ENCODE data around the gene MLF2.
A peak's percentile ranks its signal among the peaks of the same experiment; 100 is the strongest.

The MLF2 gene

DNA sequence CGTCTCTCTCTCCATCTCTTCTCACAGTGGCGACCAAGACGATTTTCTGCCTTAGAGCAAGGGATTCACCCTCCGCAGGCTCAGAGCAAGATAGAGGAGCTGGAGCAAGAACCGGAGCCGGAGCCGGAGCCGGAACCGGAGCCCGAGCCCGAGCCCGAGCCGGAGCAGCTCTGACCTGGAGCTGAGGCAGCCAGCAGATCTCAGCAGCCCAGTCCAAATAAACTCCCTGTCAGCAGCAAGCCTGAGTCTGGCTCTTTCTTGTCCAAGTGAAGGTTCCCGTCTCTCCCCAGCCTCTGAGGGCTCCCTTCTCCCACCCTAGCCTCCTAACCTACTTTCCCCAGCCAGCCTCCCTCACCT, 25.3 kb upstream of the MLF2 start:
- no peak for DNase-seq (ENCODE audit: low spot score)

- DNase-seq (ENCODE audit: low spot score), result no peak
Observed at GRCh38 chr12:6777386-6777785, 24.4 kb upstream of the MLF2 start.

GRCh38 chr12:6775185-6776174, 22.5 kb upstream of the MLF2 start:
- no peak for DNase-seq (ENCODE audit: low spot score)

GRCh38 chr12:6774499-6775062, 21.6 kb upstream of the MLF2 start:
- no peak for DNase-seq (ENCODE audit: low spot score)

DNA sequence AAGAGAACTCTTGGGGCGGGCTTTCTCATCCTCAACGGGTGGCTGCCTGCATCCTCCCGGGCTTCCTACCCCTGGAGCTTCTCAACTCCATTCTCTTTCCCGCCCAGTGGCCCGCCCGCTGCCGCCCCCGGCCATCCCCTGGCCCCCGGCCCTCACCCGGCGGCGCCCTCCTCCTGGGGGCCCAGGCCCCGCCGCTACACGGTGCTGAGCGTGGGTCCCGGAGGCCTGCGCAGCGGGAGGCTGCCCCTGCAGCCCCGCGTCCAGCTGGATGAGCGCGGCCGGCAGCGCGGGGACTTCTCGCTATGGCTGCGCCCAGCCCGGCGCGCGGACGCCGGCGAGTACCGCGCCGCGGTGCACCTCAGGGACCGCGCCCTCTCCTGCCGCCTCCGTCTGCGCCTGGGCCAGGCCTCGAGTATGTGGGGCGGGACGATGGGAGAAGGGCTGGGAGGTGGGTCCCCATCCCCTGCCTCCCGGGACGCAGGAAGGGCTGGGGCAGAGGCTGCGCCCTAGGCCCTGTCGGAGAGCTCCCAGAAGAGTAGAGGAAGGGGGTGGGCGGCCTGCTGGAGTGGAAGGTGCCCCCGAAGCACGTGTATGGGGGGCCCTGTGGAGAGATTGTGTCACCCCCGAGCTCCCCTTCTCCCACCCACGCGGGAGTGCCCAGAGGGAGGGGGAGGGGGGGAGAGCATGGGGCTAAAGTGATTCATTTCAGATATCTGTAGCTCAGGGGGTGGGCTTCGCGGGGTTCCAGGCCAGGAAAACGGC, 20.8 kb upstream of the MLF2 start:
- no peak for DNase-seq (ENCODE audit: low spot score)

- DNase-seq (ENCODE audit: low spot score), result no peak
Observed at GRCh38 chr12:6772726-6773589, 20.0 kb upstream of the MLF2 start.

DNA sequence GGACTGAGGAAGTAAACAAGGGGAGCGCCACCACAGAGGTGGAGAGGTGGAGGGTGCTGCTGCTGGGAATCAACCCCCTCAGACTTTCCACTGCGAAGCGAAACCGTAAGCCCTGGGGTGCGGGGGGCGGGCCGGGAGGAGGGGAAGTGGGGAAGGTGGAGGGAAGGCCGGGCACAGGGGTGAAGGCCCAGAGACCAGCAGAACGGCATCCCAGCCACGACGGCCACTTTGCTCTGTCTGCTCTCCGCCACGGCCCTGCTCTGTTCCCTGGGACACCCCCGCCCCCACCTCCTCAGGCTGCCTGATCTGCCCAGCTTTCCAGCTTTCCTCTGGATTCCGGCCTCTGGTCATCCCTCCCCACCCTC, 19.4 kb upstream of the MLF2 start, which contains the start of gene LAG3:
Gene LAG3, plus strand, starts transcription at position 190 of the 365 bp plus-strand sequence. CDS start 333 bp downstream, outside the sequence.
- DNase-seq (ENCODE audit: low spot score), result no peak

DNA sequence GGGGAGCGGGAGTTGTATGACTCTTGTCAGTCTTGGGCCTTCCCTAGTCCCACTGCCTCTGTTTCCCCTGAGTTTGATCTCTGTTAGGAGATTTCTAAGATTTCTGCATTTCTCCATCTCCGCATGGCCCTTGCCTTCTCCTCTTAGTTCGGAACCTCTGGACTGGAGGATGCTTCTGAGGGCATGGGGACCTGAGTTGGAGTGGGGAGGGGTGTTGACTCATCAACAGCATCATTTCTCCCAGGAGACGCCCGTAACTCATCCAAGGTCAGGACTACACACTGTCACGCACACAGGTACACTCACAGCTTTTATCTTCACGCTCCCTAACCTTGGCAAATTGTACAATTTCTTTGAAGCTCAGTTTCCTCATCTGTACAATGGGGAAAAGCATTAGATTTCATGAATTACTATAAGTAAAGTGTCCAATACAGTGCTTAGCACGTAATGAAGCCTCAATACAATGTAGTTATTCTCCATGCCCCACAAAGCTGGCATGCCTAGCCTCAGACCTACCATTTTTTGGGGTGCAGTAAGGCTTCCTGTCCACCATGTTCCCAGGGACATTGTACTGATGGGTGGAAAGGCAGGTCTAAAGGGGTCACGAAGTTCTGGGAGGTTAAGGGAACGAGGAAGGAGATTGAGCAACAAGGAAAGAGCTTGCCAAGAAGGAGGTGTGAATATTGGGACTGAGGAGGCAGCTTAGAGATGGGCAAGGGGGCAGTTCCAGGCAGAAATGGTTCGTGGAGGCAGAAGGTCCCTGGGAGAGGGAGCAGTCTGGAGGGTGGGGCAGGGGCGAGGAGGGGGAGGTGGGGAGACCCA, 18.8 kb upstream of the MLF2 start:
- DNase-seq (ENCODE audit: low spot score), result no peak

DNA sequence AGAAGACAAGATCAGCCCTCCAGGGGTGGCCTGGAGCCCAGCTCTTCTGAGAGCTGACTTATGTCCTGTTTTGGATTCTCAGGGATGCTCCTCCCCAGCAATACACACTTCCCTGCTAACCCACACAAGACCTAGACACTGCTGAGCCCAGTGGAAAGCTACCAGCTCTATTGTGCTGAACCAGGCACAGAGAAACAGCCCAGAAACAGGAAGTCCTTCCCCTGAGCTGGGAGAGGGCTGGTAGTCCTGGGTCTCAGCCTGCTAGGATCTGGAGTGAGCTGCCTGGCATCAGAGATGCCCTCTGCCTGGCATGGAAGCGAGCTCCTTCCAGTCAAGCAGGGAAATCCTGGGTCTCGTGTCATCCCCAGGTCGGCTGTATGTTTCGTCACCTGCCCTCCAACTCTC, 18.2 kb upstream of the MLF2 start:
- DNase-seq (ENCODE audit: low spot score), result no peak

DNA sequence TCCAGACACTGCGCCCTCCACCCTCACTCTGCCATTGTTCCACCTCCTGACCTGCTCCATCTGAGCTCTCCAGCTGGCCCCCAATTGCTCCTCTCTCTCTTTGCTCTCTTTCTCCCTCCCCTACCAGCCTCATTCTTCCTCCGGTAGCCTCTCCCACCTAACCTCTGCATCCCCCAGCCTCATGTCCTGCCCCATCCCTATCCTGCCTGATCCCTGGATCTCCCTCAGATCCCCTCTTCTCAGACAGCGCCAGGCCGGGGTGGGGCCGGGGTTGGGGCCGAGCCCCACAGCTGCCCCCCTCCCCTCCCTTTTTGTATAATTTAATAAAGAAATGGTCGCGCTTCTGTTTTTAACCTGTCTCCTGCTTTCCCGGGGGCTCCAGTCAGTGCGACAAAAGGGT, 17.7 kb upstream of the MLF2 start:
- DNase-seq (ENCODE audit: low spot score), result no peak

DNA sequence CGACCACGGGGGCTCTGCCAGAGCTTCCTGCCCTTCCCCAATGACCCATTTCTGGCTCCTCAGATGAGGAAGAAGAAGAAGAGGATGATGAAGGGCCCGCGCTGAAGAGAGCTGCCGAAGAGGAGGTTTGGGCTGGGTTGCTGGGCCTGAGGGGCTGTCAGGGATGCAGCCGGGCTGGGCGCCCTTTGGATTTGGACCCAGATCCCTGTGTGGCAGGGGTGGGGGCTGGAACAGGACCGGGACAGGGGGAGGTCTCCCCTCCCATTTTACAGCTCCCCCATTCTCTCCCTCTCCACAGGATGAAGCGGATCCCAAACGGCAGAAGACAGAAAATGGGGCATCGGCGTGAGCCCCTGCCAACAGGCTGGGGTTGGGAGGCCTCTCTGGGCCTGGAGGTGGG, 17.2 kb upstream of the MLF2 start:
- DNase-seq (ENCODE audit: low spot score), result no peak

DNA sequence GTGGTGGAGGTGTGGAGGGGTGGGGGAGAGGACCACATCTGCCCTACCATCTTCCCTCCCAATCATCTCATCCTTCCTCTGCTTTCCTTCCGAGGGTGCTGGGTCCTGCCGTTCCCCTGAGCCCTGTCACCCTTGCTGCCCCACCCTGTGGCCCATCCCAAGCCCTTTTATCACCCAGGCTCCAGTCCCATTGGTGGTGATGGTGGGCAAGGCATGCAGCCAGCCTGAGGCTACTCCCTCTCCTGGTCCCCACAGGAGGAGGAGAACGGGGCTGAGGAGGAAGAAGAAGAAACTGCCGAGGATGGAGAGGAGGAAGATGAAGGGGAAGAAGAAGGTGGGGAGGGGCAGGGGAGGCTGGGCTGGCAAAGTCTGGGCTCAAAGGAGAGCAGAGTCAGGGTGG, 16.7 kb upstream of the MLF2 start:
- no peak for DNase-seq (ENCODE audit: low spot score)

GRCh38 chr12:6768990-6769389, 16.0 kb upstream of the MLF2 start:
- no peak for DNase-seq (ENCODE audit: low spot score)

GRCh38 chr12:6768437-6768914, 15.5 kb upstream of the MLF2 start:
- DNase-seq (ENCODE audit: low spot score), result no peak

DNA sequence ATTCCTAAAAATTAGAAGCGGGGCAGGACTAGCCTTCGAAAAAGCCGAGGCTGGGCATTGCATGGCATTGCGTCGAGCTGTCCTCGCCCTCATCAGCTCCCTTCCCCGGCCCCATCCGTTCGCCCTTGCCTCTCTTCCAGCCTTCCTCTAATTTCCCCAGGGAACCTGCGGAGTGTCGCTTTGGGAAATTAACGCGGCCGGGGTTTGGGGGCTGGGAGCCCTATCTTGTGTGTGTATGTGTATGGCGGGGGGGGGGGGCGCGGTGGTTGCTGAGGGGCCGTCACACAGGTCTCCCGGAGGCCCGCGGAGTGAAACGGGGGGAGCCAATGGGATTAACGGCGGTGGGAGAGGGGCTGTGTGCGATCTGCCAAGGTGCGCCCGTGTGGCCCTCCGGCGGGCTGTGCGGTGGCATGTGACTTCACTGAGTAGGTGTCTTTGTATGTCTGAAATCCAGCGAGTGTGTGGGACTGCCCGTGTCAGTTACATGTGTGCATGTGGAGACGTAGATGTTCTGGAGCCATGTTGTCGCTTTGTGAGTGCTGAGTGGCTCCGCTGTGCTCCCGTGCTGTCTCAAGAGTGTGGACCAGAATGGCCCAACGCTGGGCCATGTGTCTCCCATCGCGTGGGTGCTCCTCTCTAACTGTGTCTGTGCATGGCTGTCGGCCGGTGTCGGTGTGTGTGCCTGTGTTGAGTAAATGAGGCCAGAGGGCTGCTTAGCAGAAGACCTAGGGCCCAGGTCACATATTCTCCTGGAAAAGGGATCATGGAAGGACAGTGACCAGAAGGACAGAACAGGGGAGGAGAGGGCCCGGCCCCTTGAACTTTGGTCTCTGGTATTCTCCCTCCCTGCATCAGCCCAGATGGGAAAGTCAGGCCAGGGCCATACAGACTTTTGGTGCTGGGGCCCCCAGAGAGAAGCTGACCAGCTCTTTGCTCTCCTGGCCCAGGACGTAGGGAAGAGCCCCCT, 14.7 kb upstream of the MLF2 start:
- peak; percentile 61 for DNase-seq (ENCODE audit: low spot score)

DNA sequence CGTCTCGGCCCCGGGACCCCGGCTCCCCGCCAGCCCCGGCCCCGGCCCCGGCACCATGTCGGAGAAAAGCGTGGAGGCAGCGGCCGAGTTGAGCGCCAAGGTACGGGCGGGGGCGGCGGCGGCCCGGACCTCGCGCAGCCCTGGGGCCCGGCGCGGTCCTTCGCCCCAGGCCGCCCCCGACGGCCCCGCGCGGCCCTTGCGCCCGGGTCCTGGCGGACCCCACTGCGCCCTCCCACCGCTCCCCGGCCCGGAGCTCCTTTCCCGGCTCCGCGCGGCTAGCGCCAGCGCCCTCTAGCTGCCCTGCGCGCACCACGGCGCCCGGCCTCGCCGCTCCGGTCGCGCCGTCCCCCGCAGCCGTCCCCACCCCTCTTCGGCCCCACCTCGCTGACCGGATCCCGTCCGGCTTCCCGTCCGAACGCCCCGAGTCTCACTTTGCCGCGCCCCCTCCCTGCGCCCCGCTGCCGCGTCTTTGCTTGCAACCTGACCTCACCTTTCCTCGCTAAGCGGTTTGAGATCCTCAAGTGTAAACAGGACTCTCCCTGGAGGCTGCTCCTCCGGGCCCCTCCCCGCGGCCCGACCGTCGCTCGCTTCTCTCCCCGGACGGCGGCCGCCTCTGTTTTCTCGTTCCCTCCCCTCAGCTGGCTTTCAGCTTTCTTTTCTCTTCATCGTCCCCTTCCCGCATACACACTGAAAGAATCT, 13.9 kb upstream of the MLF2 start:
- peak; percentile 81 for DNase-seq (ENCODE audit: low spot score)

GRCh38 chr12:6765634-6766581, 13.0 kb upstream of the MLF2 start, which contains the start of gene PTMS:
Gene PTMS (plus strand): TSS chr12:6766363. CDS start chr12:6766706, 343 bp downstream.
- peak; percentile 83 for DNase-seq (ENCODE audit: low spot score)
